HepG2 (cell line): ENCODE results near the gene CPSF4. TPM values are rescaled to one million over a fixed set of nuclear protein-coding genes. Genes with fewer than 3 reads are reported as not detected.
A peak's percentile ranks its signal among the peaks of the same experiment; 100 is the strongest.

Experiments used
- ATM ChIP-seq: fragments of 450-650 bp; IDR thresholded peaks from 2 replicates; pipeline ENCODE4 v1.7.1; 2017; ENCODE audit warnings: mild to moderate bottlenecking, borderline replicate concordance
- GABPB1 ChIP-seq: IDR thresholded peaks from 2 replicates; pipeline ENCODE4 v1.6.1; 2016; ENCODE audit warnings: mild to moderate bottlenecking, missing genetic modification reagents, moderate library complexity, missing compliant biosample characterization
- HDAC6 ChIP-seq: fragments of 200-600 bp; sonication (generic); IDR thresholded peaks from 2 replicates; pipeline ENCODE4 v1.7.0; 2017; ENCODE audit warnings: mild to moderate bottlenecking, antibody characterized with exemption, low read length, low read depth
- HOXA9 ChIP-seq: sonication (generic); formaldehyde crosslinking; IDR thresholded peaks from 2 replicates; pipeline ENCODE4 v1.8.1; 2022; ENCODE audit warnings: missing genetic modification reagents, mild to moderate bottlenecking, moderate library complexity, borderline replicate concordance
- KDM2A ChIP-seq: sonication (generic); formaldehyde crosslinking; IDR thresholded peaks from 2 replicates; pipeline ENCODE4 v1.4.0; 2020; ENCODE audit warnings: low read depth, missing genetic modification reagents, borderline replicate concordance
- MATR3 ChIP-seq: sonication (generic); formaldehyde crosslinking; IDR thresholded peaks from 2 replicates; pipeline ENCODE4 v1.4.0; 2020; ENCODE audit warnings: missing genetic modification reagents
- MXD4 ChIP-seq: IDR thresholded peaks from 2 replicates; pipeline ENCODE4 v1.6.1; 2016; ENCODE audit warnings: mild to moderate bottlenecking, missing biosample characterization, missing genetic modification reagents
- SMAD1 ChIP-seq: sonication (generic); formaldehyde crosslinking; IDR thresholded peaks from 2 replicates; pipeline ENCODE4 v1.4.0; 2020; ENCODE audit warnings: missing genetic modification reagents, low read depth, mild to moderate bottlenecking, borderline replicate concordance
- SSRP1 ChIP-seq: IDR thresholded peaks from 2 replicates; pipeline ENCODE4 v1.6.1; 2016; ENCODE audit warnings: control low read depth
- ZBTB38 ChIP-seq: sonication (generic); formaldehyde crosslinking; IDR thresholded peaks from 2 replicates; pipeline ENCODE4 v1.5.1; 2020; ENCODE audit warnings: mild to moderate bottlenecking, missing genetic modification reagents
- ZFP82 ChIP-seq: sonication (generic); formaldehyde crosslinking; IDR thresholded peaks from 2 replicates; pipeline ENCODE4 v1.5.1; 2020; ENCODE audit warnings: mild to moderate bottlenecking, missing genetic modification reagents, borderline replicate concordance
- ZNF670 ChIP-seq: sonication (generic); formaldehyde crosslinking; IDR thresholded peaks from 2 replicates; pipeline ENCODE4 v1.8.0; 2022; ENCODE audit warnings: mild to moderate bottlenecking, missing genetic modification reagents, borderline replicate concordance
- ZNF781 ChIP-seq: sonication (generic); formaldehyde crosslinking; IDR thresholded peaks from 2 replicates; pipeline ENCODE4 v1.5.1; 2020; ENCODE audit warnings: borderline replicate concordance, mild to moderate bottlenecking, missing genetic modification reagents; ENCODE audit errors: not compliant biosample characterization
- polyA plus RNA-seq, 8 experiments: library from polyadenylated mRNA; depleted of rRNA in 3 of 8; stranded (reverse) in 7 of 8; unstranded in 1 of 8; fragments of >200 nt; fragmentation: Illumina TruSeq in 4 of 8; extraction: Trizol in 4 of 8; gene quantifications; 2 replicates each; pipeline versions ENCODE4 v1.2.1 to v1.2.3, GENCODE V29; 2011 to 2016; ENCODE audit warnings: low read depth in 4 of 8, missing spikeins in 1 of 8, mixed read lengths in 1 of 8; ENCODE audit not compliant: insufficient read depth in 1 of 8
- total RNA-seq, 5 experiments: library from RNA; depleted of rRNA; stranded (reverse); fragments of >200 nt; fragmentation: Illumina TruSeq; extraction: Trizol; gene quantifications; 2 replicates each; pipeline ENCODE4 v1.2.3, GENCODE V29; 2016; ENCODE audit warnings: low read depth in 1 of 5
- TF ChIP-seq, protein P1 (sequence below), 2 experiments: sonication (generic) in 1 of 2; formaldehyde crosslinking in 1 of 2; IDR thresholded peaks; 2 replicates each; pipeline versions ENCODE4 v1.6.1 to v1.9.0; 2014 to 2022; ENCODE audit warnings: antibody characterized with exemption in 1 of 2, borderline replicate concordance in 1 of 2, inconsistent platforms in 1 of 2, low read depth in 1 of 2, missing genetic modification reagents in 1 of 2
- TF ChIP-seq, protein P2 (sequence below): sonication (generic); formaldehyde crosslinking; IDR thresholded peaks from 2 replicates; pipeline ENCODE4 v1.8.1; 2023; ENCODE audit warnings: mild to moderate bottlenecking, missing genetic modification reagents
- TF ChIP-seq, protein P3 (sequence below): sonication (generic); formaldehyde crosslinking; conservative IDR thresholded peaks from 2 replicates; pipeline ENCODE4 v1.4.0; 2020; ENCODE audit warnings: missing genetic modification reagents

Gene CPSF4
- total and polyA plus RNA-seq, 2 of the 13 experiments (the other 11 are each of a cell fraction or from before 2014, with no cell fraction given), result 34.1 to 49.6 TPM

DNA sequence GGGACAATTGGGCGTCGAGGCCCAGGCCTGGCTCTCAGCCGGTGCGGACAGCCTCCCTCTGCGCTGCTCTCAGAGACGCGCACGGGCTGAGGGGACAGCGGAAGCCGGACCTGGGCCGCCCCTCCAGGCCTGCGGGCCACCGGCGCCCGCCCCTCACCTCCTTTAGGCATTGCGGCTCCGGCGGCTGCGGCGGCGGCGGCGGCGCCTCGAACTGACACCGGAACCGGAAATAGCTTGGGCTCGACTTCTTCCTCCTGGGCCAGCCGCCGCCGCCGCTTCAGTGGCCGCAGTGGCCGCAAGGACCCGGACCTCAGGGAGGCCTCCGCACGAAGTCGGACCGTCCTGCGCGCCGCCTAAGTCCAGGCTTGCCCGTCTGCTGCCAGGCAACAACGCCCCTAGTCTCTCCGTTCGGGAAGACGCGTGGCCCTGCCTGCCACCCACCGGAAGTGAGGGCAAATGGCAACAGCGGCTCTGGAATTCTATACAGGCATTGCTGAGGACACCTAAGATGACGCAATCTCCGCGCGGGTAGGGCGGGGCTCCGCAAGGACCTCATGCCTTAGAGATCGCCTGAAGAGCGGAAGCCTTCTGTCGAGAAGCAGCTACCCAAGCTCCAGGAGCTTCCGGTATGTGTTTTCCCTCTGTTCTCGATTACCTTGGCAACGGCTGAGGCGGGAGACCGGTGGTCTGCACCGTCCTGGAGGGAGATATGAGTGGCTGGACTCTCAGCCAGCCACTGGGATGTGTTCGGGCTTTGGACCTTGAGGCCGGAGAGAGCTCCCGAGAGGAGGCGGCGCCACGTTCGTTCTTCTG, 30.2 kb upstream of the CPSF4 start, which contains the start of the genes BUD31 and PDAP1 (continued):
- no peak for TF ChIP-seq ZNF781 (CRISPR knock-in tag)
- TF ChIP-seq MXD4 (CRISPR knock-in tag), result peak; percentile 76; the same call in 1 of the 2 replicates
- no peak for TF ChIP-seq ZFP82
- no peak for TF ChIP-seq MATR3 (CRISPR knock-in tag)
- TF ChIP-seq, protein P1, sequence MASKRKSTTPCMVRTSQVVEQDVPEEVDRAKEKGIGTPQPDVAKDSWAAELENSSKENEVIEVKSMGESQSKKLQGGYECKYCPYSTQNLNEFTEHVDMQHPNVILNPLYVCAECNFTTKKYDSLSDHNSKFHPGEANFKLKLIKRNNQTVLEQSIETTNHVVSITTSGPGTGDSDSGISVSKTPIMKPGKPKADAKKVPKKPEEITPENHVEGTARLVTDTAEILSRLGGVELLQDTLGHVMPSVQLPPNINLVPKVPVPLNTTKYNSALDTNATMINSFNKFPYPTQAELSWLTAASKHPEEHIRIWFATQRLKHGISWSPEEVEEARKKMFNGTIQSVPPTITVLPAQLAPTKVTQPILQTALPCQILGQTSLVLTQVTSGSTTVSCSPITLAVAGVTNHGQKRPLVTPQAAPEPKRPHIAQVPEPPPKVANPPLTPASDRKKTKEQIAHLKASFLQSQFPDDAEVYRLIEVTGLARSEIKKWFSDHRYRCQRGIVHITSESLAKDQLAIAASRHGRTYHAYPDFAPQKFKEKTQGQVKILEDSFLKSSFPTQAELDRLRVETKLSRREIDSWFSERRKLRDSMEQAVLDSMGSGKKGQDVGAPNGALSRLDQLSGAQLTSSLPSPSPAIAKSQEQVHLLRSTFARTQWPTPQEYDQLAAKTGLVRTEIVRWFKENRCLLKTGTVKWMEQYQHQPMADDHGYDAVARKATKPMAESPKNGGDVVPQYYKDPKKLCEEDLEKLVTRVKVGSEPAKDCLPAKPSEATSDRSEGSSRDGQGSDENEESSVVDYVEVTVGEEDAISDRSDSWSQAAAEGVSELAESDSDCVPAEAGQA (IDR thresholded peaks at IDR 0.05; ENCODE audit: low read depth), result no peak
- TF ChIP-seq, protein P1 (CRISPR knock-in tag; IDR thresholded peaks at IDR 0.05; ENCODE audit: borderline replicate concordance), result no peak
- TF ChIP-seq ZBTB38 (CRISPR knock-in tag), result peak; percentile 68; the same call in 1 of the 2 replicates
- TF ChIP-seq, protein P2, sequence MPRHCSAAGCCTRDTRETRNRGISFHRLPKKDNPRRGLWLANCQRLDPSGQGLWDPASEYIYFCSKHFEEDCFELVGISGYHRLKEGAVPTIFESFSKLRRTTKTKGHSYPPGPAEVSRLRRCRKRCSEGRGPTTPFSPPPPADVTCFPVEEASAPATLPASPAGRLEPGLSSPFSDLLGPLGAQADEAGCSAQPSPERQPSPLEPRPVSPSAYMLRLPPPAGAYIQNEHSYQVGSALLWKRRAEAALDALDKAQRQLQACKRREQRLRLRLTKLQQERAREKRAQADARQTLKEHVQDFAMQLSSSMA, result peak; percentile 93
- TF ChIP-seq ATM, result no peak
- TF ChIP-seq, protein P3, sequence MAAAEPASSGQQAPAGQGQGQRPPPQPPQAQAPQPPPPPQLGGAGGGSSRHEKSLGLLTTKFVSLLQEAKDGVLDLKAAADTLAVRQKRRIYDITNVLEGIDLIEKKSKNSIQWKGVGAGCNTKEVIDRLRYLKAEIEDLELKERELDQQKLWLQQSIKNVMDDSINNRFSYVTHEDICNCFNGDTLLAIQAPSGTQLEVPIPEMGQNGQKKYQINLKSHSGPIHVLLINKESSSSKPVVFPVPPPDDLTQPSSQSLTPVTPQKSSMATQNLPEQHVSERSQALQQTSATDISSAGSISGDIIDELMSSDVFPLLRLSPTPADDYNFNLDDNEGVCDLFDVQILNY (CRISPR knock-in tag), result no peak; the same call in 1 of the 2 replicates
- TF ChIP-seq SSRP1, result no peak
- no peak for TF ChIP-seq HOXA9 (CRISPR knock-in tag)
- TF ChIP-seq HDAC6, result no peak
- TF ChIP-seq GABPB1 (CRISPR knock-in tag), result peak; percentile 99
- peak; percentile 81 for TF ChIP-seq KDM2A (CRISPR knock-in tag)
- TF ChIP-seq SMAD1, result no peak
- peak; percentile 80; the same call in 1 of the 2 replicates for TF ChIP-seq ZNF670 (CRISPR knock-in tag)
